ENCODE results near the gene LLGL2.

LLGL2 gene

GRCh38 chr17:75612906-75613626 lies 87.6 kb downstream of the LLGL2 start:
- DNase-seq (ENCODE audit: low read depth) = no peak
- H3K4me3 ChIP-seq (ENCODE audit: low read depth, low read length) = no peak overlapping the region
- TF ChIP-seq, protein P1, sequence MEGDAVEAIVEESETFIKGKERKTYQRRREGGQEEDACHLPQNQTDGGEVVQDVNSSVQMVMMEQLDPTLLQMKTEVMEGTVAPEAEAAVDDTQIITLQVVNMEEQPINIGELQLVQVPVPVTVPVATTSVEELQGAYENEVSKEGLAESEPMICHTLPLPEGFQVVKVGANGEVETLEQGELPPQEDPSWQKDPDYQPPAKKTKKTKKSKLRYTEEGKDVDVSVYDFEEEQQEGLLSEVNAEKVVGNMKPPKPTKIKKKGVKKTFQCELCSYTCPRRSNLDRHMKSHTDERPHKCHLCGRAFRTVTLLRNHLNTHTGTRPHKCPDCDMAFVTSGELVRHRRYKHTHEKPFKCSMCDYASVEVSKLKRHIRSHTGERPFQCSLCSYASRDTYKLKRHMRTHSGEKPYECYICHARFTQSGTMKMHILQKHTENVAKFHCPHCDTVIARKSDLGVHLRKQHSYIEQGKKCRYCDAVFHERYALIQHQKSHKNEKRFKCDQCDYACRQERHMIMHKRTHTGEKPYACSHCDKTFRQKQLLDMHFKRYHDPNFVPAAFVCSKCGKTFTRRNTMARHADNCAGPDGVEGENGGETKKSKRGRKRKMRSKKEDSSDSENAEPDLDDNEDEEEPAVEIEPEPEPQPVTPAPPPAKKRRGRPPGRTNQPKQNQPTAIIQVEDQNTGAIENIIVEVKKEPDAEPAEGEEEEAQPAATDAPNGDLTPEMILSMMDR (IDR thresholded peaks at IDR 0.05; ENCODE audit: control insufficient read depth, extremely low read depth, insufficient read depth) = no peak

DNA sequence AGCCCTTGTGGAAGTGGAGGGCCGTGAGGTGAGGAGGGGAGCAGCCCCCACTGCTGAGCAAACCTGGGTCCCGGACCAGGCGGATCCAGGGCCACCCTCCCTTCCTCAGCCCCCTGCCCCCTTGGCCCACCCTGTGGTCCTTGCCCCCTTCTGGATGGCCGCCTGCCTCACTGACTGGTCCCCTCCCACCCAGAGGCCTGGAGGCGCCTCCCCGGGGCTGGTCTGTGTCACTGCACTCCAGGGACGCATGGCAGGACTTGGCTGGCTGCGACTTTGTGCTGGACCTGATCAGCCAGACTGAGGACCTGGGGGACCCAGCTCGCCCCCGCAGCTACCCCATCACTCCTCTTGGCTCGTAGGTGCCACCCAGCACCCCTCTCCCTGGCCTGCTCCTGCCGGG lies 88.5 kb downstream of the LLGL2 start:
- DNase-seq (ENCODE audit: low read depth) = no peak
- no peak overlapping the region for H3K4me3 ChIP-seq (ENCODE audit: low read depth, low read length)
- TF ChIP-seq, protein P1 (IDR thresholded peaks at IDR 0.05; ENCODE audit: control insufficient read depth, extremely low read depth, insufficient read depth) = no peak

GRCh38 chr17:75614556-75615270 lies 89.2 kb downstream of the LLGL2 start:
- DNase-seq (ENCODE audit: low read depth) = no peak
- no peak overlapping the region for H3K4me3 ChIP-seq (ENCODE audit: low read depth, low read length)
- TF ChIP-seq, protein P1 (IDR thresholded peaks at IDR 0.05; ENCODE audit: control insufficient read depth, extremely low read depth, insufficient read depth) = no peak

- DNase-seq (ENCODE audit: low read depth) = no peak
- TF ChIP-seq, protein P1 (IDR thresholded peaks at IDR 0.05; ENCODE audit: control insufficient read depth, extremely low read depth, insufficient read depth) = no peak
- H3K4me3 ChIP-seq (ENCODE audit: low read depth, low read length) = no peak overlapping the region
These were observed 89.8 kb downstream of the LLGL2 start for GRCh38 chr17:75615301-75615700.

DNA sequence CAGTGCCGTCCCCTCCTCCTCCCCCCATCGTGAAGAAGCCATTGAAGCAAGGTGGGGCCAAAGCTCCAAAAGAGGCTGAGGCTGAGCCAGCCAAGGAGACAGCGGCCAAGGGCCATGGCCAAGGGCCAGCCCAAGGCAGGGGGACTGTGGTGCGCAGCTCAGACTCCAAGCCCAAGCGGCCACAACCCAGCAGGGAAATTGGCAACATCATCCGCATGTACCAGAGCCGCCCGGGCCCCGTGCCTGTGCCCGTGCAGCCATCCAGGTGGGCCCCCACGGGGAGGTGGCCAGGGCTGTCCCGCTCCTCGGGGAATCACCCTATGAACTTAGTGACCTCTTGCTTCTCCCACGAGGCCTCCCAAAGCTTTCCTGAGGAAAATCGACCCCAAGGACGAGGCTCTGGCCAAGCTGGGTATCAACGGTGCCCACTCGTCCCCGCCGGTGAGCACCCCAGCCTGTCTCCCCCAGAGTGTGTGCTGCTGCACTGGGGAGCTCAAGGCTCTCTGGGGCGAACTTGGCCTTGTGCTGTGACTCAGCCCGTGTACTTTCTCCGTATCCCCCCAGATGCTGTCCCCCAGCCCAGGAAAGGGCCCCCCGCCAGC lies 91.1 kb downstream of the LLGL2 start:
- TF ChIP-seq, protein P1 (IDR thresholded peaks at IDR 0.05; ENCODE audit: control insufficient read depth, extremely low read depth, insufficient read depth) = no peak
- no peak for DNase-seq (ENCODE audit: low read depth)
- no peak overlapping the region for H3K4me3 ChIP-seq (ENCODE audit: low read depth, low read length)

DNA sequence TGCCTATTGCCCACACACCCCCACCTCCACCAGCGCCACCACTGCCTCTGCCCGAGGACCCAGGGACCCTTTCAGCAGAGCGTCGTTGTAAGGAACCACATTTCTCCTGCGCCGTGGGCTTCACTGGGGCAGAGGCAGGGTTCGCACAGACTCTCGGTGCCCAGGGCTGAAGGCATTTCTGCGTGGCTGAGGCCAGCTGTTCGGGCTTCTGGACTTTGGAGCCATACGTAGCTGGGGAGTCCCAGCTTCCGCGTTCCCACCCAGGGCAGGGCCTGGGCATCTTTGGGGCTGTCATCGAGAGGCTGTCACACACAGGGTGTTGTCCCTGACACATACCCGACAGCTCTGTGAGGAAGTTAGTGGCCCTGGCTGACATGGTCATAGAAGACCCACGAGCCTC lies 91.7 kb downstream of the LLGL2 start:
- no peak for DNase-seq (ENCODE audit: low read depth)
- TF ChIP-seq, protein P1 (IDR thresholded peaks at IDR 0.05; ENCODE audit: control insufficient read depth, extremely low read depth, insufficient read depth) = no peak
- no peak overlapping the region for H3K4me3 ChIP-seq (ENCODE audit: low read depth, low read length)

Measured in LNCaP clone FGC (cell line).